Embryonic facial prominence (tissue), 1 donor: ENCODE results near the gene INSYN1.
"Not testable (repeated sequence)": the region's sequence is repeated elsewhere in the genome, so short reads cannot be mapped to it uniquely, and the experiment has no call there.

ENCODE experiments used
- DNase-seq: peaks from one replicate; pipeline ENCODE4 v3.0.0-alpha.2; 2016; ENCODE audit errors: extremely low spot score

INSYN1 gene

GRCh38 chr15:73749971-73750370 lies 3.2 kb downstream of the INSYN1 start:
- no peak for DNase-seq

DNA sequence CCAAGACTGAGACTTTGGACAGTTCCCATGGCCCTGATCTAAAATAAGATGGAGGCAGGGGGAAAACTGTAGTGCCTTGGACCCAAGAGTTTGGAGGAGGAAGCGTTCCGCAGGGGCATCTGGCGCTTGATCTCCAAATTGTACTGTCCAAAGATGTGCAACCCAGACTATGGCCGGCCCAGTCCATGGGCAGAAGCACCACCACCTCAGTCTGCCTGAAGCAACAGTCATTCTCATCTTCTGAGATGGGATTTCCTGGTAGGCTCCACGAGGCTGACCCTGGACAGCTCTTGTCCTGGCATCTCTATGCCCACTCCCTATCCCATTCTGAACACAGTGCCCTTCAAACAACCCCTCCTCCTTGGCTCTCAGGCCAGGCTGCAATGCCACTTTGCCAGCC lies 3.6 kb downstream of the INSYN1 start:
- no peak for DNase-seq

GRCh38 chr15:73748730-73749129 lies 4.4 kb downstream of the INSYN1 start:
- DNase-seq = no peak

DNA sequence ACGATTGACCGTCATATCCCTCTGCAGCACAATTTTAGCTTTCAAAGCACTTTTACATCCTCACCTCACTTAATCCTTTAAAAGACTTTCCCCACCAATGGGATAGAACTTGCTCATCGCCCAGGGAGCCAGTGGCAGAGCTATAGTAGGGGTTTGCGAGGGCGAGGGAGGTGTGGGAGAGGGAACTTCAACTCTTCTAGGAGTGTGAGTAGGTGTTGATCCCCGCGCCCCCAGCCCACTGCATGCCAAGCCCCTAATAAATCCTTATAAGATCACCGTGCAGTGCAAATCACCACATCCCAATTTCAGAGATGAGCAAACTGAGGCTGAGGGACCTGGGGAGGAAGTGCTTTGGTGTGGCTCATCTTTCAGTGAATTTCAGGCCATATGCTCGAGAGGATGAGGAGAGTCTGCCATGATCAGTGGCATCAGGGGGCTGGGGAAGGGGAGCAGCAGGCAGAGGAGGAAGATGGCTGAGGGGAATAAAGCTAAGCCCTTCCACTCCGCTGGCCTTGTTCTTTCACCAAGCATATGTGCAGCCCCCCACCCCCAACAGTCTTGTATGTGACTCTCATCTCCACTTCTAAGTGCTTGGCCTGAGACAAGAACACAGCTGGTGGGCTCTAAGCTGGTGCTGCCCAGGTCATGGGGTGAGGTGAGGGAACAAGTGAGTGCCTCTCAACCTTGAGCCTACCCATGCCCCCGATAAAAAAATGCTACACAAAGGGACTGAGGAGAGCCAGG lies 5.1 kb downstream of the INSYN1 start:
- no peak for DNase-seq

DNA sequence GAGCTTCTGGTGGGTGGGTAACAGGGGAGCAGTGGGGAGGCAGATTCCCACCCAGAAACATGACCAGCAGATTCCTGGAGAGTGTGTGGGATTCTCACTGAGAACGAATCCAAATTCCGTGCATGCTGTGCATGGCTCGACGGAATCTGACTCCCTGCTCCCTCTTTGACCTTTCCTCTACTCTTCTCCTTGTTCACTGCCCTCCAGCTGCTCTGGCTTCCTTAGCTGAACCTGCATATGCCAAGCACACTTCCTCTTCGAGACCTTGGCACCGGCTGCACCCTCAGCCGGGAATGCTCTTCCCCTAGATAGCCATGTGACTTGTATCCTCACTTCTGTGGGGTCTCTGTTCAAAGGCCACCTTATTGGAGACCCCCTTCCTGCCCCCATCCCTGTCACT lies 6.3 kb downstream of the INSYN1 start:
- no peak for DNase-seq

DNA sequence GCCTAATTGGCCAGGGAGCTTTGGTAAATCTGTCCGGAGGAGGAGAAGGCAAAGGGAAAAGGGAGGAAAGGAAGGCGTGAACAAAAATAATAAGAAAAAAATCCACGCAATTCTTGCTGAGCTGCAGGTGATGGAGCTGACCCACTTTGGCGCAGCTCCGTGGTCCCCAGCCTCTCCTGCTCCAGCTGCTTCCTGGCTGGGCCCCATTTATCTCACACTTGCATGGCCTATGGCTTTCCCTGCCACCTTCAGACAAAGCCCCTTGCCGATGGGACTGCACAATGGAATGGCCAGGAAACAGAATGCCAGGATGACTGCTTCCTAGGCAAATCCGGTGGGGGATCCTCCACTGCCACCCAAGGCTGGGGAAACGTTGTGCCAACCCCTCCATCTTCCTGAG lies 6.9 kb downstream of the INSYN1 start:
- DNase-seq = no peak

DNA sequence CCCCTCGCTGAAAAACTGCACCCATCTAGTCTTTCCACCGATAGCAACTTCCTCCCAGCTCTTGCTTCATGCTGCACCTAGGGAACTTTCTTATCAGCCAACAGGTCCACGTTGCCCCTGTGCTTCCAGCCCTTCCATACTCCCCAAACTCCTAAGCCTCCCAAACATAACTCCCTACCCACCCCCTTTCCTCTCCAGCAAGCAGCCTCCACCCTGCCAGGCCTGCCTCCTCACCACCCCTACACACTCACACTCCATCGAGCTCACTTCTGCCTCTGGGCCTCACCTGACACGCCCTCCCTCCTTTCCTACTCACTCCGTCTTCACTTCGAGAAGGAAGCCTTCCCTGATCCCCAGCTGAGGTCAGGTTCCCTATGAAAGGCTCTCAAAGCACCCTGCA lies 8.1 kb downstream of the INSYN1 start:
- no peak for DNase-seq

DNA sequence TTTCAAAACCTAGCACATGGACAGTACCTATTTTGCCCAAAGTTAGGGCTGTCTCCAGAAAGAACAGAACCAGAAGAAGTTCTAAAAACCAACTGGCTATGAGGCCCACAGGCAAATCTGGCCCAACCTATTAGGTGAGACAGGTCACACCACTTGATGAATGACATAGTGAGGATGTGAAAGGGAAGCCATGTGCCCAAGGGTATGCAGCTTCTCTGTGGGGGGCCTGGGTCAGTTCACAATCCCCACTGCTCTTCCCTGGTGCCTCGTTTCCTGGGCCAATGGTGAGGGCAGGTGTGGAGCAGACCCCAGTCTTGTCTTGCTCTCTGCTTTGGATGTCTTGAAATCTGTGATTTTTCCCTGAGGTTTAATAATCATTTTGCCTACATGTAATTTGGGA lies 8.9 kb downstream of the INSYN1 start:
- DNase-seq = no peak

DNA sequence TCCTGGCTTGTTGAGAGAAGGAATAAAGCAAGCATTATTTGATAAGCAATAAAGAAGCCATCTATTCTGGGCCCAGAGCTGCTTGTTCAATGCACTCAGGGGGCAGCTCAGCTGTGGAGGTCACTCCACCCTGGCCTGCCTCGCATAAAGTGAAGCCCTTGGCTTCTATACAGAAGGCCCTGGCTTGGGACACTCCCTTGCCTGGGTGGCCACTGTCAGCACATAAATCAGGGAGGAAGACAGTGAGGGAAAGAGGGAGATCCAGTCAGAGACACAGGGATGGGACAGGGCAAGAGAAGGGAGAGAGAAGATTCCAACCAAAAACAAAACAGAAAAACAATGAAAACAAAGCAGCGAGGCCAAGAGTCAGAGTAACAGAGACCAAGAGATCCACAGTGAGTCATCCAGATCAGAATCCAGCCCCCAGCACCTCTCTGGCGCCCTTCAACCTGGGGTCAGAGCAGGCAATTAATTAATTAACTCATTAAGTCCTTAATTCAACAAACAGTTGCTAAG lies 11.8 kb downstream of the INSYN1 start:
- DNase-seq = no peak

- no peak for DNase-seq
Observed at GRCh38 chr15:73740152-73741048, 12.8 kb downstream of the INSYN1 start.

- DNase-seq = no peak
Observed at GRCh38 chr15:73737535-73737934, 15.6 kb downstream of the INSYN1 start.

DNA sequence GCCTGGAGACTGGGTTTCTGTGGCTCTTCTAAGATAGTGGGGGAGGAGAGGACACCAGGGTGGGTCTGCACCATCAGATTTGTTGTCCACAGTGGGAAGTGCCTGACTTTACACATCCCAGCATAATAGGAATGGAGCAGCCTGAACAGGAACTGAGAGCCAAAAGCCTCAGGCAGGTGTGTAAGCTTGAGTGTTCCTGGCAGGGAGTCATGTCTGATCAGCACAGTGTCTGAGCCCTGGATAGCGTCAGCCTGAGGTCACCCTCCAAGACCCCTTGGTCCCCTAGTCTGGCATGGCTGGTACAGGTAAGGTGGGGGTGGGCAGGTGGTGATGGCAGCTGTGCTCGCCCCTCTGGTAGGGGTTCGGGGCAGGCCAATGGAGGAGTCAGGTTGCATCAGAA lies 20.2 kb downstream of the INSYN1 start:
- no peak for DNase-seq

DNA sequence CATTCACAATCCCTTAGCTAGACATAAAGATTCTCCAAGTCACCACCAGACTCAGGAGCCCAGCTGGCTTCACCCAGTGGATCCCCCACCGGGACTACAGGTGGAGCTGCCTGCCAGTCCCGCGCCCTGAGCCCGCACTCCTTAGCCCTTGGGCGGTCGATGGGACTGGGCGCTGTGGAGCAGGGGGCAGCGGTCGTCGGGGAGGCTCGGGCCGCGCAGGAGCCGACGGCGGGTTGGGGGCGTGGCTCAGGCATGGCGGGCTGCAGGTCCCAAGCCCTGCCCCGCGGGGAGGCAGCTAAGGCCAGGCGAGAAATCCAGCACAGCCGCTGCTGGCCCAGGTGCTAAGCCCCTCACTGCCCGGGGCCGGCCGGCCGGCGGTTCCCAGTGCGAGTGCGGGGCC lies 21.1 kb downstream of the INSYN1 start:
- not testable (repeated sequence) for DNase-seq

DNA sequence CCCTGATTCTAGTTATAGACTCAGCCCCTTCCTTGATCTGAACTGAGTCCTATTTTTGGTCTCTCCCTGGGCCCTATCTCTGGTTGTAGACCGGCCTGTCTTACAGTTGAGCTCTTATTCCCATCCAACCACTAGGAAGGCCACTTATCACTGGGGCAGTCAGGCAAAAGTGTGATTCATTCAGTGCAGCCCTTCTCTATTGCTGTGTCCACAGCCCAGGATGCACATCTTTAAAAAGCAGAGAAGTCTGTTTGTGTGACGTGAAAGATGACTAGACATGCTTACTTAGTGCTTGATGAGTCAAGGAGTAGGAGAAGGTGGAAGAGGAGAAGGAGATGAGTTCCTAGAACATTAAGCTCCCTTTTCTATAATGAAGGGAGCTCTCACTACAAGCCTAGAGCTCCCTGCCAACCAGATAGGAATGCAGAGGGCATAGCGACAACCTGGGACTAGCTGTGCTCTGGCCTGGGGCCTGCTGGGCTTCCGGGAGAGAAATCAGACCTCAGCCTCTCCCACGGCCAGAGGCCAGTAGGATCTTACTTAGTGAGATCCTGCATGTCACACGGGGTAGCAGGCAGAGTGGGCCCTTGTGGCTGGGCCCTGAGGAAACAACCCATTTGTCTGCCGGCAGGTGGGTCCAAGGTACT lies 25.7 kb downstream of the INSYN1 start:
- DNase-seq = no peak

DNA sequence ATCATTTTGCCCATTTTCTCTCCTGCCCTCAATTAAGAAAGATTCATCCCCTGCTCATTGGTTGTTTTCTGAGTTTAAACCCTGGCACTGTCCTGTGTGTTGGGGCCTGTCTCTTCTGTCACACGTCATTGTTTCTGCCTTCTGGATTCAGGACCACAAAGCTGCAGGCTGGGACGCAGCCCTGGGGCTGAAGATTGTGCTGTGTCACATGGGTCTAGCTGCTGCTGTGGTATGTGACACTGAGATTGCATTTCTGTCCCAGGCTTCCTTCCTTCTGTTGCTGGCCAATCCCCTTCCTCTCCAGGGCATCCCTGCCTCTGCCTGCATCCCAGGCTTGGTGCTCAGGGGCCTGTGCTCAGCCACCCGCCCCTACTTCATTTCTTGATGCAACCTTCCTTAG lies 28.9 kb downstream of the INSYN1 start:
- DNase-seq = no peak

GRCh38 chr15:73723191-73723590 lies 30.0 kb downstream of the INSYN1 start:
- no peak for DNase-seq

DNA sequence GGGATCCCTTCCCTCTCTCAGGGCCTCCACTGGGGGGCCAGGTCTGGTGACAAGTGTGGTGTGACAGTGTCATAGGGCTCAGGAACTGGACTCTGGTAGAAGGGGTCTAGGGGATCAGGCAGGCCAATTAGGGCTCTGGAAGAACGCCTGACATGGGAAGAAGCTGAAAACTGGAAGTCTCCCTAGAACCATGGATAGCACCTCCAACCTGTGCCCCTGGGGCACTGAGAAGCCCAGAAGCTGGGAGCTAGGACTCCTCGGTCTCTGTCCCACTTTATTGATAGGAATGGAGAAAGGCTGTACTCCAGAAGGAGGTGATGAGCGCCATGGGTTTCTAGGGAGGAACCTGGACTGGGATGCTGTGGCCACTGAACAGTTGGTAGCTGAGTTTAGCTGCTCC lies 30.7 kb downstream of the INSYN1 start:
- no peak for DNase-seq

DNA sequence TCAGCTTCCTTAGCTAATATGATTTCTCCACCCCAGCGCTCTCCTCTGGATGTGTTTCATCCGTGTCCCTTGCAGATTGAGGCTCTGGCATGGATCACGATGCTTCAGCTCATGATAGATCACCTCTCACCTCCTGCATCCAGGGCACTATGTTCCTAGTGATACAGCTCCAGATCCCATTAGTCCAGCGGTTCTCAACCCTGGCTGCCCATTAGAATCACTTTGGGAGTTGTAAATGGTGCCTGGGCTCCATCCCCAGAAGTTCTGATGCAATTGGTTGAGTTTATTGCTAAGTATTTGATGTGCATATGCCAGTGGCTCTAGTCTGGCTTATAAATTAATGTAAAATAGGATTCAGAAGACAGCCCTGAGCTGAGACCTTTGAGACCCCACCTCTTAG lies 34.5 kb downstream of the INSYN1 start:
- no peak for DNase-seq

- no peak for DNase-seq
Observed at GRCh38 chr15:73717802-73718201, 35.3 kb downstream of the INSYN1 start.

GRCh38 chr15:73717206-73717605 lies 35.9 kb downstream of the INSYN1 start:
- DNase-seq = no peak

- no peak for DNase-seq
Observed at GRCh38 chr15:73716417-73716816, 36.7 kb downstream of the INSYN1 start.

DNA sequence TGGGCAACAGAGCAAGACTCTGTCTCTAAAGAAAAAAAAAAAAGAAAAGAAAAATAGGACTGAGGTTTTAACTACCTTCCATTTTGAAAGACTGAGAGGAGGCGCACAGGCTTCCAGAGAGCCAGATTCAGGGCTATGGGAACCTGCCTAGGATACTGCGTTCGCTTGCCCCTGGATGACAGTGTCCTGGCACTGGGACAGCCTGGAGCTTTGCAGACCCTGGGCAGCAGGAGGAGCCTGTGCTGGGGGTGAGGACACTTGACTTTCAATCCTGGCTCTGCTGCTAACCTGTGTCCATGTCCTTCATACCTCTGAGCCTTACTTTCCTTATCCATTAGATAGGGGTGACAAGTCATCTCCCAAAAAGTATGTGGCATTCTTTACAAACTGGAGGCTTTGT lies 37.7 kb downstream of the INSYN1 start:
- no peak for DNase-seq
